ENCODE measurements around the gene PATJ.
"Not testable (repeated sequence)": the region's sequence is repeated elsewhere in the genome, so short reads cannot be mapped to it uniquely, and the experiment has no call there.

PATJ gene

GRCh38 chr1:62213075-62213914, 471.0 kb downstream of the PATJ start:
- no peak overlapping the region for H3K4me3 ChIP-seq (replicated peaks; ENCODE audit: low read depth, low read length)
- DNase-seq (ENCODE audit: extremely low read depth, low read depth): no peak
- TF ChIP-seq CTCF (IDR thresholded peaks at IDR 0.05; ENCODE audit: low read depth, low read length, missing control alignments): no peak

- no peak overlapping the region for H3K4me3 ChIP-seq (replicated peaks; ENCODE audit: low read depth, low read length)
- TF ChIP-seq CTCF (IDR thresholded peaks at IDR 0.05; ENCODE audit: low read depth, low read length, missing control alignments): no peak
- no peak for DNase-seq (ENCODE audit: extremely low read depth, low read depth)
Observed at GRCh38 chr1:62218604-62219003, 476.3 kb downstream of the PATJ start.

GRCh38 chr1:62220456-62220855, 478.2 kb downstream of the PATJ start:
- not testable (repeated sequence) for DNase-seq (ENCODE audit: extremely low read depth, low read depth)

GRCh38 chr1:62221171-62221570, 478.9 kb downstream of the PATJ start:
- no peak overlapping the region for H3K4me3 ChIP-seq (replicated peaks; ENCODE audit: low read depth, low read length)
- DNase-seq (ENCODE audit: extremely low read depth, low read depth): no peak
- no peak for TF ChIP-seq CTCF (IDR thresholded peaks at IDR 0.05; ENCODE audit: low read depth, low read length, missing control alignments)

More at GRCh38 chr1:62220456-62220855, 478.2 kb downstream of the PATJ start:
- not testable (repeated sequence) for H3K4me3 ChIP-seq (replicated peaks; ENCODE audit: low read depth, low read length)

GRCh38 chr1:62222321-62222720, 480.0 kb downstream of the PATJ start:
- no peak for TF ChIP-seq CTCF (IDR thresholded peaks at IDR 0.05; ENCODE audit: low read depth, low read length, missing control alignments)
- no peak overlapping the region for H3K4me3 ChIP-seq (replicated peaks; ENCODE audit: low read depth, low read length)
- no peak for DNase-seq (ENCODE audit: extremely low read depth, low read depth)

- TF ChIP-seq CTCF (IDR thresholded peaks at IDR 0.05; ENCODE audit: low read depth, low read length, missing control alignments): no peak
- no peak overlapping the region for H3K4me3 ChIP-seq (replicated peaks; ENCODE audit: low read depth, low read length)
- DNase-seq (ENCODE audit: extremely low read depth, low read depth): no peak
Observed at GRCh38 chr1:62224182-62224581, 481.9 kb downstream of the PATJ start.

- no peak overlapping the region for H3K4me3 ChIP-seq (replicated peaks; ENCODE audit: low read depth, low read length)
- no peak for DNase-seq (ENCODE audit: extremely low read depth, low read depth)
- no peak for TF ChIP-seq CTCF (IDR thresholded peaks at IDR 0.05; ENCODE audit: low read depth, low read length, missing control alignments)
Observed at GRCh38 chr1:62227496-62227895, 485.2 kb downstream of the PATJ start.

Measured in HFF-Myc (cell line).